ENCODE results near the gene ATXN1.

GRCh38 chr6:16437095-16437494, 324.2 kb downstream of the ATXN1 start:
- TF ChIP-seq POLR2A (IDR thresholded peaks at IDR 0.05) (no peak), CTCF (IDR thresholded peaks at IDR 0.05) (no peak)

All from lower leg skin (tissue), 3 donors.